Memory B cell (primary cell): ENCODE results near the gene TSEN15.
A peak's percentile ranks its signal among the peaks of the same experiment; 100 is the strongest.
"Not testable (repeated sequence)": the region's sequence is repeated elsewhere in the genome, so short reads cannot be mapped to it uniquely, and the experiment has no call there.

Experiments
- ATAC-seq: fragments of 150-1000 bp; cut with Tn5 transposase; 2 replicates; pipeline ENCODE4 v1.10.0; 2021; ENCODE audit warnings: low read depth, mild to moderate bottlenecking, moderate library complexity
- DNase-seq, 2 donors: peaks; one replicate each; pipeline ENCODE4 v3.0.0; 2022; ENCODE audit warnings: low spot score in 2 of 2
- H3K27ac Mint-ChIP-seq: one replicate; pipeline ENCODE4 v1.8.0; 2022; ENCODE audit warnings: mild to moderate bottlenecking, moderate library complexity, mixed read lengths
- H3K27me3 Mint-ChIP-seq: one replicate; pipeline ENCODE4 v1.8.0; 2022; ENCODE audit warnings: mixed read lengths
- H3K36me3 Mint-ChIP-seq: one replicate; pipeline ENCODE4 v1.8.0; 2022; ENCODE audit warnings: mild to moderate bottlenecking, mixed read lengths
- H3K4me1 Mint-ChIP-seq: one replicate; pipeline ENCODE4 v1.8.0; 2022; ENCODE audit warnings: mixed read lengths
- H3K4me3 Mint-ChIP-seq: one replicate; pipeline ENCODE4 v1.8.0; 2022; ENCODE audit warnings: mild to moderate bottlenecking, moderate library complexity, mixed read lengths
- H3K9me3 Mint-ChIP-seq: one replicate; pipeline ENCODE4 v1.8.0; 2022; ENCODE audit warnings: mixed read lengths

Gene TSEN15

DNA sequence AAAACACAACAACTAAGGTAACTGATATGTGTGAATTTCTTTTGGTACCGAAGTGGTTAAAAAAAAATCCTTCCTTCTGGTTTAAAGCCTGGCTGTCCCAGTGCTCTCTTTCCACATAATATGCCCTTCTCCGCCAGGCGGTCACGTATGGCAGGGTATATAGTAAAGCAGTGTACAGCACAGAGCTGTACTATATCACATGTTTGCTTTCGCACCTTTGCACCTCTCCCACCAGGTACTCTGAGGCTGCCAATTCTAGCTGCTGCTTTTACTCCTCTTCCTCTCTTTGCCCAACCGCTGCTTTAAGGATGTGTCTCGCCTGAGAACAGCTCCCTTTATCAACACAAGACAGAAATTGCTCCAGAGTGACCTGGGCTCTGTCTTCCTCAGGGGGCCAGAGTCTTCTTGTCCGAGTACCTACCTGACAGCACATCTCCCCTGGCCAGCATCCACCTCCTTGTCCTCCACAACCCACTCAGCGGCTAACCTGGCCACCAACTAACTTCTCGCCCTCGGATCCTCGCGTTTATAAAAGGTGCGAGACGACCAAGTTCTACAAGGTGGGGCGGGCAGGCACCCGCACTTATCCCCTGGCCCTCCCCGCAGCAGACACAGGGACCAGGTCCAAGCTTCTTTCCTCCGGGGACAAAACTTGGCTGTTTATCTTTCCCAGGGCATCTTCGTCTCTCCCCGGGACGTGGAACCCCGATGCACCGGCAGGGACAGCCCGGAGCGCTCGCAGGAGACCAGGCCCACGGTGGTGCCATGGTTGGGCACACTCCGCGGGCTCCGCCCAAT, 15.6 kb upstream of the TSEN15 start:
- DNase-seq (no peak), ATAC-seq (no peak)
- Mint-ChIP-seq H3K4me3 (peak overlapping the region; percentile 46), H3K9me3 (no peaks in the 10 kb centered on the region), H3K36me3 (peaks cover 2% of the 10 kb centered on the region), H3K4me1 (peaks cover 7% of the 10 kb centered on the region), H3K27ac (no peak overlapping the region), H3K27me3 (peaks cover 31% of the 10 kb centered on the region)

DNA sequence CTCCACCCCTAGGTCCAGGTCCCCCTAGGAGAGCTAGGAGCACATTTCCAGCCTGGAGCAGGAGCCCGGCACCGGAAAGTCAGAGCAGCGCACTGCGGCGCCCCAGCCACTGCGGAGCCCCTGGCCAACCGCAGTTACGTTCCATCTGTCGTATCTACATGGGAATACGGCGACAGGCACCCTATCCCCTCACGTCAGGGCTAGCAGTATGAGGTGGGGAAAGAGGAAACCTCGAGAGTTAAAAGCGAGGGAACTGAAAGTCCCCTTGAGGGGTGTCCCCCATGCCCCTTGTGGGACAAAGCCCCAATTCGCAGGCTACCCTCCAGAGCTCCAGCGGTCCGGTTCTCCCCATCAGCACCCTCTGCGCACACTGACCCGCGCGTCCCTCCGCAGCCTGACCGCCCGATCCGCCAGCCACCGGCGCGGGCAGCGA, 15.0 kb upstream of the TSEN15 start:
- ATAC-seq (peak; percentile 43), DNase-seq (peak; percentile 14 to 19)
- Mint-ChIP-seq H3K36me3 (peaks cover 2% of the 10 kb centered on the region), H3K4me3 (peak overlapping the region; percentile 46), H3K4me1 (peaks cover 7% of the 10 kb centered on the region), H3K9me3 (no peaks in the 10 kb centered on the region), H3K27ac (no peak overlapping the region), H3K27me3 (peaks cover 31% of the 10 kb centered on the region)

DNA sequence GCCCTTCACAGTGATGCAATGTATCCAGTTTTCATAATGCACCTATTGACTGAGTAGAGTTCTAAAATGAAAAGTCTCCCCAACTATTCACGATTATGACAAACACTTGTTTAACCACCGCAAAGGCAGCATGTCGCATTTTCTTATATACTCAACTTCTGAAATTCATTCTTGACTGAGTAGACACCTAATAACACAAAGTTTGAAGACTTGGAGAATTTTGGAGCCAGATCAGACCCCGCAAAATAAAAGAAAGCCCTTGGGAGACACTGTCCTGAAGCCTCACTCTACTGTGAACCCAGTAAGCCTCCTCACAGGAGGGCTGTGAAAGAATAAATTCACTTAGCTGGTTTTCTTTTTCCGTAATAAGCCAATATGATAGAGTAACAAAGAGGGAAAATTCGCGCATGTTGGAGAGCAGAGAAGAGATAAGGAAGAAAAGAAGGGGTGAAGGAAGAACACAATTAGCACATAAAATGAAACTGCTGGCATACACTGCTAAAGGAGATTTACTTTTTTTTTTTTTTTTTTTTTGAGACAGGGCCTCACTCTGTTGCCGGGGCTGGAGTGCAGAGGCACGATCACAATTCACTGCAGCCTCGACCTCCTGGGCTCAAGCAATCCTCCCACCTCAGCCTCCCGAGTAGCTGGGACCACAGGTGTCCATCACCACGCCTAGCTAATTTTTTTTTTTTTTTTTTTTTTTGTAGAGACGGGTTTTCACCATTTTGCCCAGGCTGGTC, 13.5 kb upstream of the TSEN15 start:
- H3K4me3 Mint-ChIP-seq: peak overlapping the region; percentile 71

GRCh38 chr1:184039126-184039525, 12.4 kb upstream of the TSEN15 start:
- DNase-seq: no peak
- peaks cover 7% of the 10 kb centered on the region for H3K4me1 Mint-ChIP-seq
- H3K4me3 Mint-ChIP-seq: no peak overlapping the region
- no peaks in the 10 kb centered on the region for H3K9me3 Mint-ChIP-seq
- H3K27ac Mint-ChIP-seq: no peak overlapping the region
- peaks cover 33% of the 10 kb centered on the region for H3K27me3 Mint-ChIP-seq
- ATAC-seq: no peak
- peaks cover 2% of the 10 kb centered on the region for H3K36me3 Mint-ChIP-seq

More for the DNA sequence above, 13.5 kb upstream of the TSEN15 start:
- peaks cover 2% of the 10 kb centered on the region for H3K36me3 Mint-ChIP-seq
- DNase-seq (no peak), ATAC-seq (no peak)
- H3K9me3 Mint-ChIP-seq: no peaks in the 10 kb centered on the region
- H3K27ac Mint-ChIP-seq: no peak overlapping the region
- peaks cover 7% of the 10 kb centered on the region for H3K4me1 Mint-ChIP-seq
- H3K27me3 Mint-ChIP-seq: peaks cover 32% of the 10 kb centered on the region

DNA sequence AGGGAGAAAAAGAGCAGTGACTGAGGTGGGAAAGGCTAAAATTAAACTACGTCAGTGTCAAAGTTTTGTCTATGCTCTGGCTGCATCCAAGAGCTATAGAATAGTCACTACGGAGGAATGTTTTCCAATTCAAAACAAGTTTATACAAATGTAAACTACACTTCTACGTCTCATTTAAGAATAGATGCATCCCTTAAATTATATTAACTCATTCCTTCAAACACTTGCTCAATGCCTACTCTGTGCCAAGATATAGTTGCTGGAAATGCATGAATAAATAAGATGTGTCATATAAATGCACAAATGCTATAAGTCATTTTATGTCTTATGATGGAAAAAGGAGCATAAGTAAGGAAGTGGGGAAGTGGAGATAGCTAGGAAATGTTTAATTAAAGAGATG, 9.8 kb upstream of the TSEN15 start:
- ATAC-seq (no peak), DNase-seq (no peak)
- no peak overlapping the region for H3K4me3 Mint-ChIP-seq
- no peak overlapping the region for H3K27ac Mint-ChIP-seq
- peaks cover 7% of the 10 kb centered on the region for H3K4me1 Mint-ChIP-seq
- peaks cover 29% of the 10 kb centered on the region for H3K27me3 Mint-ChIP-seq
- H3K9me3 Mint-ChIP-seq: no peaks in the 10 kb centered on the region
- H3K36me3 Mint-ChIP-seq: peaks cover 2% of the 10 kb centered on the region

DNA sequence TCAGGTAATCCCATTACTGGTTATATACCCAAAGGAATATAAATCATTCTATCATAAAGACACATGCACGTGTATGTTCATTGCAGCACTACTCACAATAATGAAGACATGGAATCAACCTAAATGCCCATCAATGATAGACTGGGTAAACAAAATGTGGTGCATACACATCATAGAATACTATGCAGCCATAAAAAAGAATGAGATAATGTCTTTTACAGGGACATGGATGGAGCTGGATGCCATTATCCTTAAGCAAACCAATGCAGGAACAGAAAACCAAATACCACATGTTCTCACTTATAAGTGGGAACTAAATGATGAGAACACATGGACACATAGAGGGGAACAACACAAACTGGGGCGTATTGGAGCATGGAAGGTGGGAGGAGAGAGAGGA, 8.2 kb upstream of the TSEN15 start:
- peaks cover 22% of the 10 kb centered on the region for H3K27me3 Mint-ChIP-seq
- H3K27ac Mint-ChIP-seq, DNase-seq, H3K36me3 Mint-ChIP-seq, ATAC-seq, H3K4me1 Mint-ChIP-seq, H3K9me3 Mint-ChIP-seq, H3K4me3 Mint-ChIP-seq: not testable (repeated sequence)

DNA sequence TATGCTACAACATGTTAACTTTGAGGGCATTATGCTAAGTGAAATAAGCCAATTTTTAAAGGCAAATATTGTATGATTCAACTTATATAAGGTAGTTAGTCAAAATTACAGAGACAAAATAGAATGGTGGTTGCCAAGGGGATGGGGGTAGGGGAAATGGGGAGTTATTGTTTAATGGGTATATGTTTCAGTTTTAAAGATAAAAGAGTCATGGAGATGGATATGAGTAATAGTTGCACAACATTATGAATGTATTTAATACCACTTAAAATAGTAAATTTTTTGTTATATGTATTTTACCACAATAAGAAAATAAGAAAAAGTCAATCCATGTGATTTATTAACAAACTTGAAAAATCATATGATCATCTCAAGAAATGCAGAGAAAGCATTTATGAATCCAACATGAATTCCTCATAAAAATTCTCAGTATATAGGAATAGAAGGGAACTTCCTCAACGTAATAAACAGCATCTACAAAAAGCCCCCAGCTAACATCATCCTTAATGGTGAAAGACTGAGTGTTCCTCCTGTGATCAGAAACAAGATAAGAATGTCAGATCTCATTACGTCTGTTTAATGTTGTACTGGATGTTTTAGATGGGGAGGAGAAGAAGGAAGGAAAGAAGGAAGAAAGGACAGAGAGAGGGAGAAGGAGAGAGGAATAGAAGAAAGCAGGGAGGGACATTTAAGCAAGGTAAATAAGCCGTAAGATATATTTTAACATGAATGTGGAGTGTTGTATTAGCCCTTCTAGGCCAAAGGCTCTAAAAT, 6.7 kb upstream of the TSEN15 start:
- peaks cover 11% of the 10 kb centered on the region for H3K27me3 Mint-ChIP-seq
- no peak for ATAC-seq
- no peak for DNase-seq
- no peaks in the 10 kb centered on the region for H3K36me3 Mint-ChIP-seq
- no peak overlapping the region for H3K27ac Mint-ChIP-seq
- H3K4me1 Mint-ChIP-seq: no peaks in the 10 kb centered on the region
- no peaks in the 10 kb centered on the region for H3K9me3 Mint-ChIP-seq
- H3K4me3 Mint-ChIP-seq: no peak overlapping the region

DNA sequence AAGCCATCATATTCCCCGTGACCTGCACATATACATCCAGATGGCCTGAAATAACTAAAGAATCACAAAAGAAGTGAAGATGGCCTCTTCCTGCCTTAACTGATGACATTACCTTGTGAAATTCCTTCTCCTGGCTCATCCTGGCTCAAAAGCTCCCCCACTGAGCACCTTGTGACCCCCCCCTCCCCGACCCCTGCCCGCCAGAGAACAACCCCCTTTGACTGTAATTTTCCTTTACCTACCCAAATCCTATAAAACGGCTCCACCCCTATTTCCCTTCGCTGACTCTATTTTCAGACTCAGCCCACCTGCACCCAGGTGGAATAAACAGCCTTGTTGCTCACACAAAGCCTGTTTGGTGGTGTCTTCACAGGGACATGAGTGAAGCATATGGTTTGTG, 4.0 kb upstream of the TSEN15 start:
- not testable (repeated sequence) for H3K27ac Mint-ChIP-seq, H3K36me3 Mint-ChIP-seq, ATAC-seq, H3K4me3 Mint-ChIP-seq, H3K9me3 Mint-ChIP-seq, DNase-seq, H3K4me1 Mint-ChIP-seq
- H3K27me3 Mint-ChIP-seq: peaks cover 11% of the 10 kb centered on the region

DNA sequence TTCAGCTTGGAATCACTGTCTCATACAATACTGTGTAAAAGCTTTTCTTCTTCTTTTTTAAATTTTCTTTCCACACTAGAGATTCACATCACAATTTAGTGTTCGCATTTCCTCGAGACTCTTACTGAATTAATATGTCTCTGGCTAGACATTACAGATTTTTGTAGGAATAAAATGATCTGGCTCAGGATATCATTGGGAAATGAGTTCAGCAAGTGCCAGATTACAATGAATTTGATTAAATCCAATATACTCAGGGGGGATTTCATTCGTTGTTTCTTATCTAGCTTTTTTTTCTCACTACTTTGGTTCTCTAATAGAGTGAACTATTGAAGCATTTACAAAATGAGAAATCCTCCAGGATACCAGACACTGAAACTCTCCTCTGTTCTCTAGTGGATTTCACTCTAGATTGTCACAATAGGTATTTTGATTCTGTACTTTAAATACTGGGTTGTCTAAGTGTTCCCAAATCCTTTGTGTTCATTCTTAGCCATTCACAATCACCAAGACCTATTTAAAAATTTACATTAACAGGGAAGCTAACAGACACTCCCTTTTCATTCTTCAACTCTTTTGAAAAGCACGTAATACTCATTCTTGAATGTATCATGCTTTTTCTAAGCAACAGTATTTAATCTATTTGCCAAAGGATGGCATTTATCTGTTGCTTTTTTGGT, 2.8 kb upstream of the TSEN15 start:
- no peak overlapping the region for H3K27ac Mint-ChIP-seq
- no peaks in the 10 kb centered on the region for H3K9me3 Mint-ChIP-seq
- peaks cover 7% of the 10 kb centered on the region for H3K4me1 Mint-ChIP-seq
- ATAC-seq (no peak), DNase-seq (no peak)
- H3K36me3 Mint-ChIP-seq: no peaks in the 10 kb centered on the region
- H3K4me3 Mint-ChIP-seq: no peak overlapping the region
- H3K27me3 Mint-ChIP-seq: peaks cover 4% of the 10 kb centered on the region

DNA sequence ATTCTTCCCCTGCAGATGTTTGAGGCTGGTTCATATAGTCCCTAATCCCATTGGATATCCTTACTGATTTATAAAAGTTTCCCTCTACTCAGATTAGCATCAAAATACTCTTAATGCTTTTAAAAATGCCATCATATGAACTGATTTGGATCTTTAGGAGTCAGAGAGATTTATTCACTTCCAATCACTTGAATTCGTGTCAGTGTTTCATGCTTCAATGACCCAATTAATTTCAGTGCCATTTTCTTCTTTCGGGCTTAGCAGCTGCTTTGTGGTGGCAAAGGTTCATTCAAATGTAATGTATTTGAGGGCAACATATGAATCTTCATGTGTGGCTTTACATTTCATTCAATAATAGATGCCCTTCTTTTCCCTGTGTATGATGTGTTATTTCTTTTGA, 2.2 kb upstream of the TSEN15 start:
- no peak overlapping the region for H3K4me3 Mint-ChIP-seq
- H3K4me1 Mint-ChIP-seq: peaks cover 12% of the 10 kb centered on the region
- H3K27ac Mint-ChIP-seq: no peak overlapping the region
- ATAC-seq: no peak
- DNase-seq: no peak
- no peaks in the 10 kb centered on the region for H3K9me3 Mint-ChIP-seq
- peaks cover 1% of the 10 kb centered on the region for H3K36me3 Mint-ChIP-seq
- peaks cover 4% of the 10 kb centered on the region for H3K27me3 Mint-ChIP-seq

- peaks cover 4% of the 10 kb centered on the region for H3K27me3 Mint-ChIP-seq
- no peaks in the 10 kb centered on the region for H3K9me3 Mint-ChIP-seq
- H3K27ac Mint-ChIP-seq: no peak overlapping the region
- H3K4me3 Mint-ChIP-seq: no peak overlapping the region
- no peak for DNase-seq
- H3K36me3 Mint-ChIP-seq: peaks cover 3% of the 10 kb centered on the region
- ATAC-seq: no peak
- H3K4me1 Mint-ChIP-seq: peaks cover 13% of the 10 kb centered on the region
Observed at GRCh38 chr1:184049836-184050468, 1.6 kb upstream of the TSEN15 start.

GRCh38 chr1:184050636-184051035, 894 bp upstream of the TSEN15 start:
- ATAC-seq: no peak
- Mint-ChIP-seq H3K4me3 (peak overlapping the region; percentile 100), H3K27ac (no peak overlapping the region), H3K36me3 (peaks cover 4% of the 10 kb centered on the region), H3K9me3 (no peaks in the 10 kb centered on the region), H3K4me1 (peaks cover 13% of the 10 kb centered on the region), H3K27me3 (peaks cover 3% of the 10 kb centered on the region)
- no peak for DNase-seq

GRCh38 chr1:184051138-184051484, 419 bp upstream of the TSEN15 start:
- Mint-ChIP-seq H3K27ac (peak overlapping the region; percentile 84), H3K4me1 (peaks cover 13% of the 10 kb centered on the region), H3K4me3 (peak overlapping the region; percentile 100), H3K36me3 (peaks cover 6% of the 10 kb centered on the region), H3K27me3 (peaks cover 3% of the 10 kb centered on the region), H3K9me3 (no peaks in the 10 kb centered on the region)
- no peak for ATAC-seq
- DNase-seq: no peak
